H9 (cell line): Measurements from ENCODE around the gene TBX19. TPM values are rescaled to one million over a fixed set of nuclear protein-coding genes. Genes with fewer than 3 reads are reported as not detected.

Source experiments
- DNase-seq: peaks from one replicate; pipeline ENCODE4 v3.0.0-alpha.2; 2017
- H2AFZ ChIP-seq: one replicate; pipeline ENCODE4 v1.6.1; 2013; ENCODE audit warnings: mild to moderate bottlenecking, low read length, control low read depth, moderate library complexity
- H2AK5ac ChIP-seq: 2 replicates; pipeline ENCODE4 v1.6.1; 2013; ENCODE audit warnings: low read length, control low read depth, mixed read lengths; ENCODE audit not compliant: insufficient read length
- H2BK120ac ChIP-seq: one replicate; pipeline ENCODE4 v1.6.1; 2013; ENCODE audit warnings: low read depth, mild to moderate bottlenecking, low read length, control low read depth, inconsistent platforms; ENCODE audit not compliant: poor library complexity, severe bottlenecking
- H2BK12ac ChIP-seq: 2 replicates; pipeline ENCODE4 v1.6.1; 2013; ENCODE audit warnings: low read length, control low read depth, mixed read lengths, low read depth; ENCODE audit not compliant: insufficient read length
- H2BK15ac ChIP-seq: 2 replicates; pipeline ENCODE4 v1.6.1; 2013; ENCODE audit warnings: low read depth, low read length, control low read depth
- H2BK20ac ChIP-seq: one replicate; pipeline ENCODE4 v1.6.1; 2013; ENCODE audit warnings: low read depth, mild to moderate bottlenecking, low read length, control low read depth, inconsistent platforms; ENCODE audit not compliant: poor library complexity, severe bottlenecking
- H2BK5ac ChIP-seq: 2 replicates; pipeline ENCODE4 v1.6.1; 2013; ENCODE audit warnings: low read length, control low read depth, mixed read lengths; ENCODE audit not compliant: insufficient read length
- H3K14ac ChIP-seq: 2 replicates; pipeline ENCODE4 v1.6.1; 2013; ENCODE audit warnings: low read length, control low read depth; ENCODE audit not compliant: insufficient read depth
- H3K18ac ChIP-seq: 2 replicates; pipeline ENCODE4 v1.6.1; 2013; ENCODE audit warnings: low read depth, mild to moderate bottlenecking, mixed read lengths, low read length, control low read depth; ENCODE audit not compliant: insufficient read length
- H3K23ac ChIP-seq: 2 replicates; pipeline ENCODE4 v1.6.1; 2013; ENCODE audit warnings: low read length, control low read depth, mixed read lengths, low read depth; ENCODE audit not compliant: insufficient read length
- H3K23me2 ChIP-seq: 2 replicates; pipeline ENCODE4 v1.6.1; 2013; ENCODE audit warnings: low read depth, mild to moderate bottlenecking, mixed read lengths, low read length, control low read depth; ENCODE audit not compliant: insufficient read length, poor library complexity, severe bottlenecking
- H3K27ac ChIP-seq: 2 replicates; pipeline ENCODE4 v1.5.1; 2013; ENCODE audit warnings: low read length, control low read depth, mixed read lengths, low read depth; ENCODE audit not compliant: insufficient read length
- H3K27me3 ChIP-seq: 2 replicates; pipeline ENCODE4 v1.6.1; 2013; ENCODE audit warnings: low read length, control low read depth, inconsistent platforms; ENCODE audit not compliant: insufficient read depth
- H3K4ac ChIP-seq: 2 replicates; pipeline ENCODE4 v1.6.1; 2013; ENCODE audit warnings: low read depth, mild to moderate bottlenecking, control low read depth, inconsistent platforms, low read length, moderate library complexity
- H3K4me1 ChIP-seq: 2 replicates; pipeline ENCODE4 v1.6.1; 2013; ENCODE audit warnings: low read length, control low read depth, inconsistent platforms; ENCODE audit not compliant: insufficient read depth
- H3K4me2 ChIP-seq: 2 replicates; pipeline ENCODE4 v1.6.1; 2013; ENCODE audit warnings: low read length, control low read depth, mixed read lengths; ENCODE audit not compliant: insufficient read length, insufficient read depth
- H3K56ac ChIP-seq: 2 replicates; pipeline ENCODE4 v1.6.1; 2013; ENCODE audit warnings: low read depth, mild to moderate bottlenecking, mixed read lengths, low read length, control low read depth; ENCODE audit not compliant: insufficient read length
- H3K79me1 ChIP-seq: 2 replicates; pipeline ENCODE4 v1.6.1; 2013; ENCODE audit warnings: low read depth, mild to moderate bottlenecking, moderate library complexity, low read length, control low read depth, inconsistent platforms; ENCODE audit not compliant: insufficient read depth, poor library complexity, severe bottlenecking
- H3K79me2 ChIP-seq: 2 replicates; pipeline ENCODE4 v1.6.1; 2013; ENCODE audit warnings: low read length, control low read depth, inconsistent platforms; ENCODE audit not compliant: insufficient read depth
- H3K9ac ChIP-seq: 2 replicates; pipeline ENCODE4 v1.6.1; 2013; ENCODE audit warnings: low read length, control low read depth, mixed read lengths; ENCODE audit not compliant: insufficient read length; ENCODE audit errors: extremely low read depth
- H3K9me3 ChIP-seq: one replicate; pipeline ENCODE4 v1.6.1; 2013; ENCODE audit warnings: low read depth, low read length, inconsistent platforms; ENCODE audit not compliant: control insufficient read depth
- H3T11ph ChIP-seq: one replicate; pipeline ENCODE4 v1.6.1; 2013; ENCODE audit warnings: mild to moderate bottlenecking, low read length, control low read depth, inconsistent platforms
- H4K20me1 ChIP-seq: one replicate; pipeline ENCODE4 v1.6.1; 2013; ENCODE audit not compliant: control insufficient read depth, insufficient read length, insufficient read depth
- H4K5ac ChIP-seq: 2 replicates; pipeline ENCODE4 v1.6.1; 2013; ENCODE audit warnings: low read depth, mild to moderate bottlenecking, mixed read lengths, low read length, control low read depth; ENCODE audit not compliant: insufficient read length
- H4K8ac ChIP-seq: replicated peaks from 2 replicates; pipeline ENCODE4 v1.6.1; 2013; ENCODE audit warnings: low read length, control low read depth, mixed read lengths, low read depth; ENCODE audit not compliant: insufficient read length
- H4K91ac ChIP-seq: 2 replicates; pipeline ENCODE4 v1.6.1; 2013; ENCODE audit warnings: low read depth, mild to moderate bottlenecking, moderate library complexity, mixed read lengths, low read length, control low read depth; ENCODE audit not compliant: insufficient read length
- H3K27ac Mint-ChIP-seq, 3 experiments: 2 replicates in 2 of 3; 3 replicates in 1 of 3; pipeline ENCODE4 v1.8.0; 2020 to 2021; ENCODE audit warnings: mixed read lengths in 3 of 3, mild to moderate bottlenecking in 1 of 3, moderate library complexity in 1 of 3
- H3K27me3 Mint-ChIP-seq: 2 replicates; pipeline ENCODE4 v1.8.0; 2021; ENCODE audit warnings: low read depth, mild to moderate bottlenecking, moderate library complexity, mixed read lengths
- H3K36me3 Mint-ChIP-seq, 3 experiments: 2 replicates in 2 of 3; 3 replicates in 1 of 3; pipeline ENCODE4 v1.8.0; 2020 to 2021; ENCODE audit warnings: low read depth in 3 of 3, mixed read lengths in 3 of 3; ENCODE audit not compliant: insufficient read depth in 1 of 3
- H3K4me1 Mint-ChIP-seq, 2 experiments: 2 replicates each; pipeline ENCODE4 v1.8.0; 2020; ENCODE audit warnings: mixed read lengths in 2 of 2
- H3K4me3 Mint-ChIP-seq, 2 experiments: 2 replicates in 1 of 2; 3 replicates in 1 of 2; pipeline ENCODE4 v1.8.0; 2020 to 2021; ENCODE audit warnings: mild to moderate bottlenecking in 2 of 2, mixed read lengths in 2 of 2, moderate library complexity in 1 of 2
- H3K9me3 Mint-ChIP-seq, 2 experiments: 2 replicates in 1 of 2; 3 replicates in 1 of 2; pipeline ENCODE4 v1.8.0; 2020; ENCODE audit warnings: mild to moderate bottlenecking in 2 of 2, mixed read lengths in 2 of 2, moderate library complexity in 1 of 2
- WGBS: extraction: QIAGEN DNeasy Blood & Tissue Kit; methylation state at CpG from one replicate; pipeline ENCODE4 v1.1.7; 2013; ENCODE audit warnings: missing lambda C conversion rate, low lambda C conversion rate, mixed read lengths; ENCODE audit not compliant: insufficient read length; ENCODE audit errors: extremely low coverage; 5-methylcytosine and 5-hydroxymethylcytosine counted together
- total RNA-seq: library from RNA; stranded (reverse); gene quantifications from 2 replicates; pipeline ENCODE4 v1.2.1, GENCODE V29; 2021
- TF ChIP-seq, protein P1 (sequence below): fragments of 200-600 bp; sonication (generic); conservative IDR thresholded peaks from 3 replicates; pipeline ENCODE4 v1.8.0; 2021; ENCODE audit warnings: antibody characterized with exemption, mild to moderate bottlenecking

TBX19 gene
- total RNA-seq, 1 experiment from 2014 or later = 0.48 TPM

DNA sequence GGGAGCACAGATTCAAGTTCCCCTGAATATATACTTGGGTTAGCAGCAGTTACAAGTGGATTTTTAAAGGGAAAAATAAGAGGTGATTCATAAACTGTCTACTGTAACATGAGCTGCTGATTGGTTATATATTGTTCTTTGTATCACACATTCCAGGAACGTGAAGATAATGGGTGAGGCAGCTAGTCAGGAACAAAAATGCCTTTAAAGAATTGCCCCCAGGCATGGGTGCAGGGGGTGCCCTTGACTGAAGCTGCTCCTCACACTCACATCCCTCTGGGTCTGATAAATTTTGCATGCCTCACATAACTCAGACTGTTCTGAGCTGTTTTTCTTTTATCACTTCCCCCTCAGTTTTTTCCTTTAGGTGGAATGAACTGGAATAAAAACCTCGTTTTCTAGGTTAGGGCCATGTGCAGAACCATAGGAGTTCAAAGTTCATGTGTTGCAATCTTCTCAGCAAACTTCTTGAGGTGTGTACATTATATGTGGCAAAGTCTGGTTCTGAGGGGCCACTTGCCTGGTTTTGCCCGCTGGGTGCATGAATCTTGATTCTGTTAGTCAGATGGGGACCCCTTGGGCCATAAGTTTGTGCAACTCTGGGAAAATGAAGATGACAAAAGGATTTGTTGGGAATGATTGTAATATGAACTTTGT lies 21.1 kb downstream of the TBX19 start:
- WGBS = no CpG with 5 or more reads among the region's 3 CpGs
- no peak overlapping the region for H3K4me2 ChIP-seq

More for the DNA sequence above, 21.1 kb downstream of the TBX19 start:
- H3K4me1 Mint-ChIP-seq = peaks cover 9 to 13% of the 10 kb centered on the region in 2 experiments
- no peak overlapping the region for H3K27ac Mint-ChIP-seq
- no peaks in the 10 kb centered on the region for H4K20me1 ChIP-seq
- no peak overlapping the region for H2BK20ac ChIP-seq
- H3K9me3 ChIP-seq = no peaks in the 10 kb centered on the region
- DNase-seq = no peak
- no peaks in the 10 kb centered on the region; a peak in 1 of 7 replicates for H3K36me3 Mint-ChIP-seq
- H3T11ph ChIP-seq = no peak overlapping the region
- no peak overlapping the region for H2AFZ ChIP-seq
- no peak overlapping the region for H3K18ac ChIP-seq
- H3K27ac ChIP-seq = no peak overlapping the region
- no peak overlapping the region for H2BK12ac ChIP-seq
- H3K14ac ChIP-seq = no peak overlapping the region
- H3K23ac ChIP-seq = no peak overlapping the region
- H3K9ac ChIP-seq = no peak overlapping the region
- no peaks in the 10 kb centered on the region for H3K23me2 ChIP-seq
- no peak overlapping the region for H2BK120ac ChIP-seq
- H3K79me2 ChIP-seq = no peaks in the 10 kb centered on the region
- H2AK5ac ChIP-seq = no peak overlapping the region
- H2BK15ac ChIP-seq = no peak overlapping the region
- no peak overlapping the region for H3K4ac ChIP-seq
- no peaks in the 10 kb centered on the region for H3K27me3 ChIP-seq
- H3K4me3 Mint-ChIP-seq = no peak overlapping the region
- no peak overlapping the region for H2BK5ac ChIP-seq
- TF ChIP-seq, protein P1, sequence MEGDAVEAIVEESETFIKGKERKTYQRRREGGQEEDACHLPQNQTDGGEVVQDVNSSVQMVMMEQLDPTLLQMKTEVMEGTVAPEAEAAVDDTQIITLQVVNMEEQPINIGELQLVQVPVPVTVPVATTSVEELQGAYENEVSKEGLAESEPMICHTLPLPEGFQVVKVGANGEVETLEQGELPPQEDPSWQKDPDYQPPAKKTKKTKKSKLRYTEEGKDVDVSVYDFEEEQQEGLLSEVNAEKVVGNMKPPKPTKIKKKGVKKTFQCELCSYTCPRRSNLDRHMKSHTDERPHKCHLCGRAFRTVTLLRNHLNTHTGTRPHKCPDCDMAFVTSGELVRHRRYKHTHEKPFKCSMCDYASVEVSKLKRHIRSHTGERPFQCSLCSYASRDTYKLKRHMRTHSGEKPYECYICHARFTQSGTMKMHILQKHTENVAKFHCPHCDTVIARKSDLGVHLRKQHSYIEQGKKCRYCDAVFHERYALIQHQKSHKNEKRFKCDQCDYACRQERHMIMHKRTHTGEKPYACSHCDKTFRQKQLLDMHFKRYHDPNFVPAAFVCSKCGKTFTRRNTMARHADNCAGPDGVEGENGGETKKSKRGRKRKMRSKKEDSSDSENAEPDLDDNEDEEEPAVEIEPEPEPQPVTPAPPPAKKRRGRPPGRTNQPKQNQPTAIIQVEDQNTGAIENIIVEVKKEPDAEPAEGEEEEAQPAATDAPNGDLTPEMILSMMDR = no peak
- peaks cover 0 to 2% of the 10 kb centered on the region in 2 experiments; a peak in 1 of 5 replicates for H3K9me3 Mint-ChIP-seq
- no peak overlapping the region for H4K91ac ChIP-seq
- no peaks in the 10 kb centered on the region for H3K27me3 Mint-ChIP-seq
- H3K4me1 ChIP-seq = no peaks in the 10 kb centered on the region; the same call in 1 of the 2 replicates
- H4K8ac ChIP-seq = no peak overlapping the region
- H3K56ac ChIP-seq = no peak overlapping the region
- no peaks in the 10 kb centered on the region for H3K79me1 ChIP-seq
- H4K5ac ChIP-seq = no peak overlapping the region
